HG03457 (cell line): Measurements from ENCODE around the gene MEIS1.

ENCODE experiments used
- ATAC-seq: cut with Tn5 transposase; IDR thresholded peaks from one replicate; pipeline ENCODE4 v1.9.1; 2021; ENCODE audit warnings: moderate number of reproducible peaks; ENCODE audit not compliant: unreplicated experiment

MEIS1 gene

GRCh38 chr2:66443979-66444861, 9.3 kb downstream of the MEIS1 start:
- no peak for ATAC-seq

- no peak for ATAC-seq
Observed at GRCh38 chr2:66445076-66445924, 10.4 kb downstream of the MEIS1 start.

GRCh38 chr2:66445925-66446871, 11.3 kb downstream of the MEIS1 start:
- no peak for ATAC-seq

- no peak for ATAC-seq
Observed at GRCh38 chr2:66446941-66447340, 12.0 kb downstream of the MEIS1 start.

GRCh38 chr2:66447677-66448076, 12.8 kb downstream of the MEIS1 start:
- no peak for ATAC-seq

- ATAC-seq = no peak
Observed at GRCh38 chr2:66448136-66448991, 13.4 kb downstream of the MEIS1 start.

- no peak for ATAC-seq
Observed at GRCh38 chr2:66452214-66452613, 17.3 kb downstream of the MEIS1 start.

- no peak for ATAC-seq
Observed at GRCh38 chr2:66452917-66453316, 18.0 kb downstream of the MEIS1 start.

- ATAC-seq = no peak
Observed at GRCh38 chr2:66455490-66455889, 20.6 kb downstream of the MEIS1 start.

GRCh38 chr2:66456183-66457041, 21.5 kb downstream of the MEIS1 start:
- no peak for ATAC-seq

- no peak for ATAC-seq
Observed at GRCh38 chr2:66457545-66457944, 22.6 kb downstream of the MEIS1 start.

GRCh38 chr2:66460031-66460430, 25.1 kb downstream of the MEIS1 start:
- no peak for ATAC-seq

- no peak for ATAC-seq
Observed at GRCh38 chr2:66461001-66461663, 26.2 kb downstream of the MEIS1 start.

- no peak for ATAC-seq
Observed at GRCh38 chr2:66461664-66462500, 27.0 kb downstream of the MEIS1 start.

- no peak for ATAC-seq
Observed at GRCh38 chr2:66462501-66462825, 27.5 kb downstream of the MEIS1 start.

- ATAC-seq = no peak
Observed at GRCh38 chr2:66463206-66463755, 28.4 kb downstream of the MEIS1 start.

GRCh38 chr2:66464930-66465637, 30.2 kb downstream of the MEIS1 start:
- no peak for ATAC-seq
